Naive thymus-derived CD4-positive, alpha-beta T cell (primary cell): ENCODE results near the gene LOXL1. TPM values are rescaled to one million over a fixed set of nuclear protein-coding genes. Genes with fewer than 3 reads are reported as not detected.
A peak's percentile ranks its signal among the peaks of the same experiment; 100 is the strongest.

Source experiments
- ATAC-seq: fragments of 150-1000 bp; cut with Tn5 transposase; 2 replicates; pipeline ENCODE4 v1.10.0; 2021; ENCODE audit warnings: mild to moderate bottlenecking, moderate library complexity
- CTCF ChIA-PET: fragments of 350-600 bp; sonication (Branson Sonifier 250); formaldehyde crosslinking; loops from one replicate; lab custom pipeline; 2021; ENCODE audit warnings: antibody characterized with exemption; lab: Charles Lee
- POLR2A ChIA-PET: fragments of 350-600 bp; sonication (Branson Sonifier 250); formaldehyde crosslinking; loops from one replicate; lab custom pipeline; 2021; ENCODE audit warnings: antibody characterized with exemption, inconsistent platforms; lab: Charles Lee
- DNase-seq, 9 donors: peaks; one replicate each; pipeline versions ENCODE4 v3.0.0 to v3.0.0-alpha.2; 2020 to 2022; ENCODE audit warnings: mixed read lengths in 1 of 9
- H3K27ac ChIP-seq: one replicate; pipeline ENCODE4 v1.7.0; 2013; ENCODE audit warnings: mild to moderate bottlenecking, low read depth, low read length, moderate library complexity
- H3K27me3 ChIP-seq, 2 donors: one replicate each; pipeline ENCODE4 v1.7.0; 2013; ENCODE audit warnings: low read length in 2 of 2, mild to moderate bottlenecking in 2 of 2, moderate library complexity in 2 of 2; ENCODE audit not compliant: control insufficient read depth in 2 of 2, insufficient read depth in 2 of 2
- H3K36me3 ChIP-seq, 3 experiments: 1 replicate in 2 of 3; 2 replicates in 1 of 3; pipeline ENCODE4 v1.7.0; 2013; ENCODE audit warnings: low read length in 3 of 3, mild to moderate bottlenecking in 3 of 3, moderate library complexity in 1 of 3; ENCODE audit not compliant: insufficient read depth in 3 of 3, control insufficient read depth in 2 of 3
- H3K4me1 ChIP-seq, 2 donors: one replicate each; pipeline ENCODE4 v1.7.0; 2013; ENCODE audit warnings: low read length in 2 of 2, mild to moderate bottlenecking in 2 of 2, moderate library complexity in 1 of 2; ENCODE audit not compliant: control insufficient read depth in 2 of 2, insufficient read depth in 2 of 2
- H3K4me3 ChIP-seq: 2 replicates; pipeline ENCODE4 v1.7.0; 2013; ENCODE audit warnings: mild to moderate bottlenecking, low read length
- H3K9me3 ChIP-seq, 3 experiments: 1 replicate in 2 of 3; 2 replicates in 1 of 3; pipeline ENCODE4 v1.7.0; 2013; ENCODE audit warnings: low read length in 3 of 3; ENCODE audit not compliant: control insufficient read depth in 2 of 3
- H3K27ac Mint-ChIP-seq, 9 donors: one replicate each; pipeline ENCODE4 v1.8.0; 2020 to 2022; ENCODE audit warnings: mixed read lengths in 9 of 9, mild to moderate bottlenecking in 8 of 9, moderate library complexity in 5 of 9, inconsistent platforms in 2 of 9
- H3K27me3 Mint-ChIP-seq, 5 donors: one replicate each; pipeline ENCODE4 v1.8.0; 2021 to 2022; ENCODE audit warnings: mixed read lengths in 5 of 5, mild to moderate bottlenecking in 1 of 5
- H3K36me3 Mint-ChIP-seq, 5 donors: one replicate each; pipeline ENCODE4 v1.8.0; 2020 to 2022; ENCODE audit warnings: mixed read lengths in 5 of 5, mild to moderate bottlenecking in 3 of 5, inconsistent platforms in 1 of 5
- H3K4me1 Mint-ChIP-seq, 7 donors: one replicate each; pipeline ENCODE4 v1.8.0; 2020 to 2022; ENCODE audit warnings: mixed read lengths in 7 of 7, mild to moderate bottlenecking in 3 of 7, inconsistent platforms in 1 of 7
- H3K4me3 Mint-ChIP-seq, 10 donors: one replicate each; pipeline ENCODE4 v1.8.0; 2020 to 2022; ENCODE audit warnings: mild to moderate bottlenecking in 10 of 10, mixed read lengths in 10 of 10, moderate library complexity in 6 of 10, inconsistent platforms in 2 of 10
- H3K9me3 Mint-ChIP-seq, 11 donors: one replicate each; pipeline ENCODE4 v1.8.0; 2020 to 2022; ENCODE audit warnings: mixed read lengths in 11 of 11, mild to moderate bottlenecking in 4 of 11, inconsistent platforms in 1 of 11, moderate library complexity in 1 of 11
- intact Hi-C, 2 donors: fragments of 100-400 bp; cut with micrococcal nuclease; formaldehyde crosslinking; loops; one replicate each; pipeline ENCODE4 v1.15.1; 2023
- polyA plus RNA-seq, 2 donors: library from polyadenylated mRNA; unstranded; fragments of 300-500 nt; fragmentation: Illumina TruSeq; gene quantifications; one replicate each; pipeline ENCODE4 v1.2.3, GENCODE V29; 2021
- total RNA-seq, 6 experiments: library from RNA in 5 of 6; stranded (reverse) in 5 of 6; gene quantifications; 1 replicate in 5 of 6; 2 replicates in 1 of 6; pipeline ENCODE4 v1.2.3 and lab custom pipeline; 2021 to 2026

LOXL1 gene
- total and polyA plus RNA-seq, 7 experiments from 2014 or later = 0.49 to 2.3 (median 1.3) TPM

DNA sequence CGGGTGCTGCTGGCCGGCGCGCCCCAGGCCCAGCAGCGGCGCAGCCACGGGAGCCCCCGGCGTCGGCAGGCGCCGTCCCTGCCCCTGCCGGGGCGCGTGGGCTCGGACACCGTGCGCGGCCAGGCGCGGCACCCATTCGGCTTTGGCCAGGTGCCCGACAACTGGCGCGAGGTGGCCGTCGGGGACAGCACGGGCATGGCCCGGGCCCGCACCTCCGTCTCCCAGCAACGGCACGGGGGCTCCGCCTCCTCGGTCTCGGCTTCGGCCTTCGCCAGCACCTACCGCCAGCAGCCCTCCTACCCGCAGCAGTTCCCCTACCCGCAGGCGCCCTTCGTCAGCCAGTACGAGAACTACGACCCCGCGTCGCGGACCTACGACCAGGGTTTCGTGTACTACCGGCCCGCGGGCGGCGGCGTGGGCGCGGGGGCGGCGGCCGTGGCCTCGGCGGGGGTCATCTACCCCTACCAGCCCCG is 777 bp downstream of the LOXL1 start:
- no peaks in the 10 kb centered on the region for H3K36me3 ChIP-seq
- Mint-ChIP-seq H3K4me3 (peak overlapping the region in 9 of 10 donors; percentile 41 to 82 (median 71)), H3K4me1 (peaks cover 25 to 55% (median 39%) of the 10 kb centered on the region in 7 donors), H3K9me3 (no peaks in the 10 kb centered on the region), H3K27me3 (peaks cover 0 to 6% (median 0%) of the 10 kb centered on the region in 5 donors), H3K36me3 (no peaks in the 10 kb centered on the region), H3K27ac (no peak overlapping the region)
- POLR2A ChIA-PET = interaction anchor here (1.0 to 1.6 kb wide), 3 partner anchors 9 to 46 kb away, joined by 3 to 5 read pairs (median 4); no protein-coding TSS in a partner anchor
- CTCF ChIA-PET = interaction anchor here (0.7 to 1.7 kb wide), 8 partner anchors 9 to 43 kb away, joined by 3 to 11 read pairs (median 4); no protein-coding TSS in a partner anchor
- H3K9me3 ChIP-seq = no peaks in the 10 kb centered on the region
- peaks cover 15 to 21% of the 10 kb centered on the region in 2 donors for H3K4me1 ChIP-seq
- ATAC-seq (peak; percentile 27), DNase-seq (peak in 2 of 9 donors; percentile 44 to 47)
- intact Hi-C loops = loop anchor here (1.0 to 5.0 kb wide), 5 partner anchors 19 to 1275 kb away; partner anchors contain the start of genes C15orf39 (in 1 of the 2), STOML1 (in 1 of the 2) and TBC1D21 (in 1 of the 2)
- H3K27ac ChIP-seq = peak overlapping the region; percentile 77
- peak overlapping the region; percentile 74 for H3K4me3 ChIP-seq
- H3K27me3 ChIP-seq = no peaks in the 10 kb centered on the region

DNA sequence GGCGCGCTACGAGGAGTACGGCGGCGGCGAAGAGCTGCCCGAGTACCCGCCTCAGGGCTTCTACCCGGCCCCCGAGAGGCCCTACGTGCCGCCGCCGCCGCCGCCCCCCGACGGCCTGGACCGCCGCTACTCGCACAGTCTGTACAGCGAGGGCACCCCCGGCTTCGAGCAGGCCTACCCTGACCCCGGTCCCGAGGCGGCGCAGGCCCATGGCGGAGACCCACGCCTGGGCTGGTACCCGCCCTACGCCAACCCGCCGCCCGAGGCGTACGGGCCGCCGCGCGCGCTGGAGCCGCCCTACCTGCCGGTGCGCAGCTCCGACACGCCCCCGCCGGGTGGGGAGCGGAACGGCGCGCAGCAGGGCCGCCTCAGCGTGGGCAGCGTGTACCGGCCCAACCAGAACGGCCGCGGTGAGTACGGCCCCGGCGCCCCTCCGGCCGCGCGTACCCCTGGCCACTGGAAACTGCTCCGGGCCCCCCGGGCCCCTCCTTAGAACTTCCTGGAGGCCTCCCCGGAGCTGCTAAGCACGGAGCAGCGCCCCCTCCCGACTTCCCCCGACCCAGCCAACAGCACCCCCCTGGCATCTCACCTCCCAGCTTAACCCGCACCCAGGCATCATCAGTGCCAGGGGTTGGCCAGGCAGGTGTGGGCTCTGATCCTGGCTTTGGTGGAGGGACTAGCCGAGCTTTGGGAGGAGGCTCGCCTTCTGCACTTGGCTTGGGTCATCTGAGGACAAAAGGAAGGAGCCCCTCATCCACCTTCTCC is 1.4 kb downstream of the LOXL1 start:
- ChIA-PET CTCF (interaction anchor here (0.7 to 1.7 kb wide), 10 partner anchors 9 to 54 kb away, joined by 3 to 11 read pairs (median 4); partner anchors contain the start of gene TBC1D21), POLR2A (interaction anchor here (0.6 to 1.6 kb wide), 8 partner anchors 8 to 1916 kb away, joined by 3 to 6 read pairs (median 3); partner anchors contain the start of gene UBE2Q2)
- H3K9me3 ChIP-seq = no peaks in the 10 kb centered on the region
- H3K4me1 ChIP-seq = peaks cover 15 to 21% of the 10 kb centered on the region in 2 donors
- Mint-ChIP-seq H3K36me3 (no peaks in the 10 kb centered on the region), H3K27ac (peak overlapping the region; percentile 26 to 69 (median 51)), H3K27me3 (peaks cover 0 to 6% (median 0%) of the 10 kb centered on the region in 5 donors), H3K4me3 (peak overlapping the region; percentile 62 to 83 (median 74)), H3K9me3 (no peaks in the 10 kb centered on the region), H3K4me1 (peaks cover 25 to 55% (median 39%) of the 10 kb centered on the region in 7 donors)
- ATAC-seq (peak; percentile 93), DNase-seq (peak; percentile 69 to 86 (median 84))
- H3K27ac ChIP-seq = peak overlapping the region; percentile 77
- intact Hi-C loops = loop anchor here (1.0 to 5.0 kb wide), 6 partner anchors 19 to 1275 kb away; partner anchors contain the start of genes C15orf39 (in 1 of the 2), STOML1 (in 1 of the 2) and TBC1D21 (in 1 of the 2)
- H3K36me3 ChIP-seq = no peaks in the 10 kb centered on the region
- no peaks in the 10 kb centered on the region for H3K27me3 ChIP-seq
- H3K4me3 ChIP-seq = peak overlapping the region; percentile 74

DNA sequence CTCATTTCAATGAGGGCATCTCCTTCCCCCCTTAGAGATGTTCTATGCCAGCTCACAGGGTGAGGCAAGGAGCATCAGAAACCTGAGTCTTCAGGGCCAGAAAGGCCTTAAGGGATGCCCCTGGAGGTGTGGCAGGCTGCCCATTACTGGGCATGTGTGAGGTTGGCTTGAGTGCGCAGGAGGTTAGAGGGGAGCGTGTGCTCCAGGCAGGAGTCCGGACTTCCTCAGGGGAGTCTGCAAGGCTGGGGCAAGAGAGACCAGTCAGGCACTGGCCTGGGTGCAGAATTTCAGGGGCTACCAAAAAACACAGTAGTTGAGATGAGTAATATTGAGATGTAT is 1.9 kb downstream of the LOXL1 start:
- no peak for ATAC-seq
- DNase-seq = no peak
- H3K9me3 Mint-ChIP-seq = no peaks in the 10 kb centered on the region
- Histone ChIP-seq H3K4me1 (peaks cover 15 to 21% of the 10 kb centered on the region in 2 donors), H3K4me3 (peak overlapping the region; percentile 74), H3K36me3 (no peaks in the 10 kb centered on the region), H3K27me3 (no peaks in the 10 kb centered on the region), H3K27ac (peak overlapping the region; percentile 77), H3K9me3 (no peaks in the 10 kb centered on the region)
- CTCF ChIA-PET = interaction anchor here (0.7 to 1.7 kb wide), 6 partner anchors 8 to 54 kb away, joined by 3 to 11 read pairs (median 6); partner anchors contain the start of gene TBC1D21
- intact Hi-C loops = loop anchor here (1.0 to 5.0 kb wide), 4 partner anchors 31 to 1274 kb away; partner anchors contain the start of genes C15orf39 (in 1 of the 2) and TBC1D21 (in 1 of the 2)
- POLR2A ChIA-PET = interaction anchor here (0.6 to 1.6 kb wide), 8 partner anchors 8 to 1915 kb away, joined by 3 to 6 read pairs (median 3); partner anchors contain the start of gene UBE2Q2
- H3K27me3 Mint-ChIP-seq = peaks cover 0 to 6% (median 0%) of the 10 kb centered on the region in 5 donors
- peak overlapping the region in 8 of 9 donors; percentile 26 to 69 (median 46) for H3K27ac Mint-ChIP-seq
- H3K4me1 Mint-ChIP-seq = peaks cover 25 to 52% (median 37%) of the 10 kb centered on the region in 7 donors
- H3K4me3 Mint-ChIP-seq = peak overlapping the region; percentile 62 to 83 (median 74)
- H3K36me3 Mint-ChIP-seq = no peaks in the 10 kb centered on the region

DNA sequence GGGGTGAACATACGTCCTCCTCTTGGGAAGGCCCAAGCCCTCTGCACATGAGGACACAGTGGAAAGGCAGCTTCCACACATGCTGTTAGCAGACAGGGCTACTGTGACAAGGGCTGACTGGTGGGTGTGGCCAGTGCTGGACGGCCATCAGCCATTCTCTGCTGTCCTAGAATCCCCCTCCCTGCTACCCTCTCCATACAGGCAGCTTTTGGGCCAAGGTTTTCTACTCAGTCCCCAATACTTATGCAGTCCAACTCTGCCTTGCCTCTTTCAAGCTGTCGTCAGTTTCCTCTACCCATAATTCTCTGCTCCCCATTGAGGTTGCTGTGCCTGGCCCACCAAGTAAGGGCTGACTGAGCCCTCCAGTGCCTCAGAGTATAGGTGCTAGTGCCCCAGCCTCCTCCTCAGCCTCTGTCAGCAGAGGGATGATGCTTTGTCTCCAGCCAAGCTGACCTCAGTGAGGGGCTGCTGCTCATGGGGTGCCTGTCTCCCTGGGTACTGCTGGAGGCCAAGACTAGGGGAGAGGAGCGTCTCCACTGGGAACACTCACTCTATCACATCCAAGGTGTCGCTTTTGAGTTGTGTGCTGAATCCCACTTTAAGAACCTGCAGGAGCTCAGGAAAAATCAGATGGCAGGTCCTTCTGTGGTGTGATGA is 2.8 kb downstream of the LOXL1 start:
- no peaks in the 10 kb centered on the region for H3K9me3 Mint-ChIP-seq
- no peaks in the 10 kb centered on the region for H3K36me3 Mint-ChIP-seq
- ChIA-PET CTCF (interaction anchor here (0.6 to 1.5 kb wide), 5 partner anchors 14 to 1207 kb away, joined by 3 to 4 read pairs (median 3); no protein-coding TSS in a partner anchor), POLR2A (no interaction called here)
- Histone ChIP-seq H3K27me3 (no peaks in the 10 kb centered on the region), H3K4me3 (no peak overlapping the region), H3K4me1 (peaks cover 6 to 16% of the 10 kb centered on the region in 2 donors), H3K27ac (no peak overlapping the region), H3K9me3 (no peaks in the 10 kb centered on the region), H3K36me3 (no peaks in the 10 kb centered on the region)
- peak overlapping the region in 2 of 9 donors; percentile 22 to 49 for H3K27ac Mint-ChIP-seq
- H3K4me1 Mint-ChIP-seq = peaks cover 17 to 43% (median 28%) of the 10 kb centered on the region in 7 donors
- H3K27me3 Mint-ChIP-seq = peaks cover 0 to 6% (median 0%) of the 10 kb centered on the region in 5 donors
- DNase-seq (no peak), ATAC-seq (no peak)
- intact Hi-C loops = loop anchor here (1.0 to 5.0 kb wide), 4 partner anchors 32 to 1273 kb away; partner anchors contain the start of genes C15orf39 (in 1 of the 2) and TBC1D21 (in 1 of the 2)
- peak overlapping the region in 7 of 10 donors; percentile 17 to 82 (median 53) for H3K4me3 Mint-ChIP-seq

DNA sequence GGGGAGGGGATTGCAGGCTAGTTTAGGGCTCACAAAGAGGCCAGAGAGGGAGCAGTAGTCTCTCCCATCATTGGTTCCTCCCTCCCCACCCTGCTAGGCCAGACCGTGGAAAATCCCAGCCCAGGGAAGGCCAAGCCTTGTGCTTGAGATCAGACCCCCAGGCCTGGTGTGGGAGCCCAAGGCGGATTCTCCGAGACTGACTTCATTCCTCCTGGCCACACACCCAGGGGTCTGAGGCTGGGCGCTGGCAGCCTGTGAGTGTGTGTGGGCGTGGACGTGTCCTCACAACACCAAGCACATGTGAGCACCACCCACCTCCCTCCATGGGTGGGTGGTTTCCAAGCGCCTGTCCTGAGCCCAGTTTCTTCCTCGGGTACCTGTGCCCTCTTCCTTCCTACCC is 4.1 kb downstream of the LOXL1 start:
- intact Hi-C loops = no loop called here
- Histone ChIP-seq H3K4me1 (peaks cover 4 to 9% of the 10 kb centered on the region in 2 donors), H3K27me3 (no peaks in the 10 kb centered on the region), H3K27ac (no peak overlapping the region), H3K4me3 (no peak overlapping the region), H3K36me3 (no peaks in the 10 kb centered on the region), H3K9me3 (no peaks in the 10 kb centered on the region)
- ChIA-PET POLR2A (no interaction called here), CTCF (no interaction called here)
- Mint-ChIP-seq H3K36me3 (no peaks in the 10 kb centered on the region), H3K9me3 (no peaks in the 10 kb centered on the region), H3K4me3 (no peak overlapping the region), H3K27ac (no peak overlapping the region), H3K4me1 (peaks cover 12 to 33% (median 18%) of the 10 kb centered on the region in 7 donors), H3K27me3 (peaks cover 0 to 6% (median 0%) of the 10 kb centered on the region in 5 donors)
- ATAC-seq = no peak
- no peak for DNase-seq

DNA sequence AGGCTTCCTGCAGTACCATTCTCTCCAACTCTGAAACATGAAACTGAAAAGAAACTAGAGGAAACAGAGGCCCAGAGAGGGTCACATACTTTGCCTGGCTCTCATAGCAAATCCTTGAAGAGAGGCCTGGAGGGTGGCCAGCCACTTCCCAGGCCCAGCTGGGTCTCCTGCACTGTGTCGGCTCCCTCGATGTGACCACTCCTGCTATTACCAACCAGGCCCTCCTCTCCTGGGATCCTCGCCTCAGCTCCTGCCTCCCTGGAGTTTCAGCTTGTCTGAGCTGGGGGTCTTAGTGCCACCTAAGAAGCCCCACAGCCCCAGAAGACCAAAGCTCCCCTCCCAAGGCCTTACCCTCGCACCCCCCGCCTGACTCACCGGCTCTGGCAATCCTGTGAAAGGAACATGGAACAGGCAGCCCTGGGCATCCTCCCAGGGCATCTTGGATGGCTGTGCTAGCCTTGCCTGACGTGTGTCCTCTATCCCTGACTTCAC is 4.6 kb downstream of the LOXL1 start:
- Histone ChIP-seq H3K9me3 (no peaks in the 10 kb centered on the region), H3K4me3 (no peak overlapping the region), H3K27me3 (no peaks in the 10 kb centered on the region), H3K27ac (no peak overlapping the region), H3K36me3 (no peaks in the 10 kb centered on the region), H3K4me1 (peaks cover 4 to 6% of the 10 kb centered on the region in 2 donors)
- DNase-seq = no peak
- H3K36me3 Mint-ChIP-seq = no peaks in the 10 kb centered on the region
- no peak overlapping the region for H3K4me3 Mint-ChIP-seq
- intact Hi-C loops = no loop called here
- H3K27me3 Mint-ChIP-seq = peaks cover 0 to 1% (median 0%) of the 10 kb centered on the region in 5 donors
- no peak overlapping the region for H3K27ac Mint-ChIP-seq
- no peaks in the 10 kb centered on the region for H3K9me3 Mint-ChIP-seq
- ChIA-PET CTCF (no interaction called here), POLR2A (no interaction called here)
- no peak for ATAC-seq
- peaks cover 7 to 30% (median 13%) of the 10 kb centered on the region in 7 donors for H3K4me1 Mint-ChIP-seq
